ENCODE data around the gene GPR45. TPM values are rescaled to one million over a fixed set of nuclear protein-coding genes. Genes with fewer than 3 reads are reported as not detected.
"Not testable (repeated sequence)": the region's sequence is repeated elsewhere in the genome, so short reads cannot be mapped to it uniquely, and the experiment has no call there.

Gene GPR45
- polyA plus RNA-seq (ENCODE audit: insufficient read length), result not detected

DNA sequence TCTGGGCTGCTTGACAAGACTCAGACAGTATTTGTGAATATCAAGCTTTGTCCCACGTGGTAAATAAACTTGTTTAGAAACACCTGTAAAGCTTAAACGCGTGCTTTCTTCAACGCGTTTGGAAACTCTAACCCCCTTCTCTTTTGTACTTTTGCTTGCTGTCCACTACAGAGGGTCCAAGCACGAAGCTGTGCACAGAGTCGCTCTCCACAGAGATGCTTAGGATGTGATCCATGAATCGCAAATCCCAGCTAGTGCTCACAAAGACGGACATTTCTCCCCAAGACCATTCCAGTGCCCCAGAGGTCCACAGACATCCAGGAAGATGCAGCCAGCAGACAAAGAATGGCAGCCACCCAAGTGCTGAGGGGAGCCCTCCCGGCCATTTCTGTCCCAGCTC is at the start of gene GPR45:
Gene GPR45, plus strand, starts transcription at position 301 of the 400 bp plus-strand sequence. CDS start 116 bp downstream, outside the sequence.
- no peak for DNase-seq (ENCODE audit: low read depth)

DNA sequence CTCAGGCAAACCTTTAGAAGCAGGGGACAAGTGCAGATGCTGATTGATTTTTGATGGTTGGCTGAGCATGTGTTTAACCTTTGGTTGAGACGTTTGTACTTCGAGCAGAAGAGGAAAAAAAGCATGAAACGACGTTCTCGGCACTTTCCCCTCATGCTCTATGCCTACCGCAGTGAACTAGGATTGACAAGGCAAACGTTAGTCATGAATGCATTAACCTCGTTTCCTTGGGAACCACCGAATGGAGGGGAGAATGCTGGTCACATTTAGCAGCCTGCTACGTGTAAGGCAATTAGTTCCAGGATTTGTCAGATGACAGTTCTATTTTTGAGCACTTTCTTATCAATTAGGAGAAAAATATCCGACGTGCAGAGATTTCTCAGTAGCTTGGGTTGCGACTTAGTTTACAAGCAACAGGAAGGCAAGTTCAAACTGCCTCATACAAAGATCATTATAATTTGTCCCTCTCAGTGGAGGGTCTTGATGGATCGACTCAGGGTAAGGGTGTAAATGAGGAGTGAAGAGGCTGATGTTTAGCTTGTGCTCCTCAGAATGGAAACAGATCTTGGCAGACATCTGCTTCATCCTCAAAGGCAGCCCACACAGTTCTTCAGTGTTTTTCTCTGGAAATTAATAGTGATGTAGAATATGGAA is 47.4 kb upstream of the GPR45 start:
- DNase-seq (ENCODE audit: low read depth), result no peak

DNA sequence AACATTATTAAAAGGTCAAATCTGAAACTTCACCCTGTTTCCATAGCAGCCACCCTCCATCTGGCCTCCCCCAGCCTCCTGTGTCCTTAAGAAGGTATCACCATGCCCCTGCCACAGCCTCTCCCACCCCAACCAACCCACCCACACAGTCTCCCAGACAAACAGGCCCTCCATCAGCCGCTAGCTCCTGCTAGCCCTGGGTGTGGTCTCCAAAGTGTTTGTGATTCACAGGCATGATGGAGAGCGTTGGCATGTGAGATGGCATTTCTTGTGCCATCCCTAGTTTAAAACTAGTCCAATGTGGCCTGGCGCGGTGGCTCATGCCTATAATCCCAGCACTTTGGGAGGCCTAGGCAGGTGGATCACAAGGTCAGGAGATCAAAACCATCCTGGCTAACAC is 44.9 kb upstream of the GPR45 start:
- no peak for DNase-seq (ENCODE audit: low read depth)

GRCh38 chr2:105215586-105216192 is 25.9 kb upstream of the GPR45 start:
- no peak for DNase-seq (ENCODE audit: low read depth)

- no peak for DNase-seq (ENCODE audit: low read depth)
Observed at GRCh38 chr2:105220604-105221003, 20.9 kb upstream of the GPR45 start.

DNA sequence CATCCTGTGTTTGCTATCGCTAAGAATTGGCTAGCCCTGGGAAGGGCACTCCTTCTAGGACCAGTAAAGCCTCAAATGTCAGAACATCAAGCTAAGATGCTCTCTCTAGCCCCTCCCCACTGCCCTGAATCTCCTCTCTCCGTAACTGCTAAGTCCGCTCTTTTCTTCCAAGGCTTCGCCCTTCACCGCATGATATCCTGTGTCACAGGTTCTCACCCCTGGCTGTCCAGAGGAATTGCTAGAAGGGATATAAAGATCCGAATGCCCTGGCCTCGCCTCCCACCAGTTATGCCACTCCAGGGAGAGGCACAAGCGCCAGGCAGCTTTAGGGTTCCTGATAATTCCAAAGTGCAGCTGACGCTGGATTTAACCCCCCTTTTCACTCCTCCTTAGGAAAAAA is 17.1 kb upstream of the GPR45 start:
- no peak for DNase-seq (ENCODE audit: low read depth)

DNA sequence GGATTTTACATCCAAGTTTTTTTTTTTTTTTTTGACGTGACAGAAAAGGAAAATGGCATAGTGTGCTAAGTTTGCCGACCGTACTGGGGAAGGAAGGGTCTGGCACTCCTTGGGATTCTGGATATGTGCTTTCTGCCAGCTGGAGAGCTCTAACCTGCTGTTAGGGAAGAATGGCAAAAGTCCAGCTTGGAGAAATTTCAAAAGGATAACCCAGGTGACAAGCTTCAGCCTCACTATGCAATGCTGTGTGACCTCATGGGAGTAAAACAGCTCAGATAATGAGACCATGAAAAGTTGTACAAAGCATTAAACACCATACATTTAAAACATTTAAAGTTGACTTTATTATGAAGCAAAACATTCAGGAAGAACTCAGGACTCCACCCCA is 10.3 kb upstream of the GPR45 start:
- DNase-seq (ENCODE audit: low read depth), result no peak

DNA sequence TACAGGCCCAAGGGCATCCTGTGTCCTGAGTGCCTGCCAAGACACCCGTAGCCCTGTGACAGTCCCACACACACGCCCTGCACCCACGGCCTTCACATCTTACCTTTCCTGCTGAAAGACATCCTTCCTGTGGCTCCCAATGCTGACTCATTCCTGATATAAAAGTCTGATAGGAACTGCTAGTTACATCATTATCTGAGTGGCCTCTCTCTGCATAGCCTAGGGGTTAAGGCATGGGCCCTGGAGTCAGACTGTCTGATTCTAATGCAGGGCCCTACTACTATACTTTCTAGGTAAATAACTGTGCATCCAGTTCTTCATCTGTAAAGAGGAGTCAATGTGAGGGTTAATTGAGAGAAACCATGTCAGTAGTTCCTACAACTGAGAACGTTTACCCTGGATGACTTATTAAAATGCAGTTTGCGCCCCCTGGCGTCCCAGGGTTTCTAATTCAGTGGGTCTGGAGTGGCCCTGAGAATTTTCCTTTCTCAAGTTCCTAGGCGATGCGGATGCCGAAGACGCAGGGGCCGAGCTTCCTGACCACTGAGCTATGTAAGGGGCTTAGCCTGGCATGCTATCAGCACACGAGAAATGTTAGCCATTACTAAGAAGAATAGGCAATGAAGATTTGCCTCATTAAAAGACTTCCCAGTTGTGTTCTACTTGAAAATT is 6.0 kb upstream of the GPR45 start:
- DNase-seq (ENCODE audit: low read depth), result peak; percentile 35

- DNase-seq (ENCODE audit: low read depth), result no peak
Observed at GRCh38 chr2:105236060-105236424, 5.5 kb upstream of the GPR45 start.

DNA sequence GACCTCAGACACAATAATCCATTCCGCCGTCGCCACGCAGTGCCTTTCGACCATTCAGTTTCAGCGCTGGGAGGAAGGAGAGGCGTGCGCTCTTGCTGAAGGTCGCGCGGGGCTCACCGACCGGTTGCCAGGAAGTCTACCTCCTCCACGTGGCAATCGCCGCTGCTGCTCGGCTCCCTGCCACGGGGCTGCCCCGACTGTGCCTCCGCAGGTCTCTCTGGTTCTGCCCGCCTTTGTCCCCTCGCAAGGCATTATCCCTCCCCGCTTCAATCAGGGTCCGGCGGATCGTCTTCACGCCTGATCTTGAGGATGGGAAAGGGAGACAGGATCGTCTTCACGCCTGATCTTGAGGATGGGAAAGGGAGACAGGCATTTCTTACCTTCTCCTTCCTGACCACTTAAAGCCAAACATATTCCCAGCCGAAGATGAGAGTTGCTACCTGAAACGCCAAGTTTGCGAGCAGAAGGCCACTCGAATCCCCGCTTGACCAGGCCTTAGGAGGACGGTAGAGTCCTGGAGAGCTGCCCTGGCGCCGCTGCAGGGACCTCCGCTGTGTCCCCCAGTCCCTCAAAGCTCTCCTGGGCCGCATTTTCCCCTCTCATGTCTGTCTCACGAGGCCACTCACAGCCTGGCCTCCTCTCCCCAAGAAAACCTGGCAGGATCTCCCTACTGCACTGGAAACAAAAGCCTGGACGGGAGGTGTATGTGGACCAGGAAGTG is 4.3 kb upstream of the GPR45 start:
- DNase-seq (ENCODE audit: low read depth), result no peak

DNA sequence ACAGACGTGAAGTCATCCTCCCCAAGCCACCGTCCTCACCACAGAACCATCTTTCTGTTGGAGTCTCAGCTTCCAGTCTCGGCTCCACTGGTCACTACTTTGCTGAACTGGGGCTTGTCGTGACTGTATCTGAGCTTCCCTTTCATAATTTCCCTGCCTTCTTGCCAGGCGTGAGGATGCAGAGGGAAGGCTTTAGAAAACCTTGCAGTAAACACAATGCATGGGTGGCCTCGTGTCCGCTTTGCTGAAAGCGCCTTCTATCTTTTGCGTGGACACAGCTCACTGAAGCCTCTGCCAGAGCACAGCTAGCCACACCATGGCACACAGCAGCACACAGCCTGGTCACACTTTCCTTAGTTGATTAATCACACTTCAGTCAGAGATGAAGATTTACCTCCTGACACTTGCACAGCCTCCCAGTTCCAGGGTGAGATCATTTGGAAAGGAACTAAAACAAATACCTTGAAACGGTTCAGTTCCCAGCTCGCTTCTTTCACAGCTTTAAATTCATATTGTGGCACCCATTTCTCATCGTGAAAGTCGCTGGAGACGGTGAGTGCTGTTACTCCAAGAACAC is 2.8 kb upstream of the GPR45 start:
- no peak for DNase-seq (ENCODE audit: low read depth)

DNA sequence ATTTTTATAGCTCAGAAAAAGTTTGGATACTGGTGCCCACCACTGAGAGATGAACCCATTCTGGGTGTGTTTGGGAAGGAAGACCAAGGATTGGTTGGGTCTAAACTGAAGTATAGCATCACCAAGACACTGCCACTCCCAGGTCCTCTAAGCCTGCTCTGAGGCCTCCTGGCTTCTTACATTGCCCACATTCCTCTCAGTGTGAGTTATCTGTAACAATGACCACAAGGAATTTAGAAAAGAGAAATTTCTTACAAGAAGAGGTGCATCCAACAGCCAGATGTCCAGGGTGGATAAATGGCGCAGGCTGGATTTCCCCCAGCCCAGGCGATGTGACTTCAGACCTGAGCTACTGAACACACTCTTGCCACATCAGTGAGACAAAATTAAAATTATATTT is 1.6 kb upstream of the GPR45 start:
- no peak for DNase-seq (ENCODE audit: low read depth)

- DNase-seq (ENCODE audit: low read depth), result no peak
Observed at GRCh38 chr2:105242286-105242993, 897 bp downstream of the GPR45 start.

DNA sequence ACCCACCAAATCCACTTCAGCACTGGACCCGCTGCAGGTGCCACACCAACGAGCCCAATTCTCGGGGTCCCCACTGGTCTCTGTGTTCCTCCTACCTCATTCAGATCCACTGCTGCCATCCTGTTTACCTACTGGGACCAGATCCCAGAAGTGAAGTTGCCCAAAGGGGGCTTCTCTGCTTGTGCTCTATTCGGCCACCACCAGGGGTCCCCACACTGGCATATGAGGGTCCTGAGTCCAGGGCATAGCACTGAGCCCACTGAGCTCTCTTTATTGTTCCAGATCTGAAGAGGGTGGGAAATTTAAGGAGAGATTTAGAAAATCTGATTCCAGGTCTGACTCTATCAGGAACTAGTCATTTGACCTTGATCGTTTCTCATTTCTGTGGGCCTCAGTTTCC is 2.4 kb downstream of the GPR45 start:
- no peak for DNase-seq (ENCODE audit: low read depth)

GRCh38 chr2:105244451-105244850 is 2.9 kb downstream of the GPR45 start:
- no peak for DNase-seq (ENCODE audit: low read depth)

DNA sequence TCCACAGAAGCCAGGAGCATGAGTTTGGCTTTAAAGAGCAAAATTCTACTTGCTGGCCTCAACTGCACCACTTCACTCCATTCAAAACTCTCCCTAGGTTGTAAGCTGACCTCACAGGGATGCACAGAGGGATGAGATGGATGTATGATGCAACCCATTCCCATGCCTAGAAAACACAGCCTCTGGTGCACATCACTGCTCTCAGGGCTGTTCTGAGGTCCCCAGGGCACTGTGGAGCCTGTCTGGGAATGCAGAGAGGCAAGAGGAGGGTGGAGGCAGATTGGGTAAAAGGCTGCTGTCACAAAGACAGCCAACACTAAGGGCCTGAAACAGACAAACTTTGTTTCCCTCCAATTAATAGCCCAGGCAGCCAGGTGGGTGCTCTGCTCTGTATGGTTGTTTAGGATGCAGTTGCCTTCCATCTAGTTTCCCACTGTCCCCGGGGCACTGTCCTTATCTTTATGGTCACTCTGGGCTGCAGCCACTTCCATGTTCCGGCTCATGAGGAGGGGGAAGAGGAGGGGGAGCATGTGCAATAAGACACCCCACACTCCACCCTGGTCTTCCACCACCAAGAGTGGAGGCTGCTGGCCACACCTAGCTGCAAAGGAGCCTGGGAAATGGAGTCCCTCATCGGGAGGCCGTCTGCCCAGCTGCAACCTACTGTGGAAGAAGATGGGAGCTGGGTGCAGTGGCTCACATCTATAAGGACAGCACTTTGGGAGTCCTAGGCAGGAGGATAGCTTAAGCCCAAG is 7.0 kb downstream of the GPR45 start:
- no peak for DNase-seq (ENCODE audit: low read depth)

- DNase-seq (ENCODE audit: low read depth), result no peak
Observed at GRCh38 chr2:105249181-105249580, 7.6 kb downstream of the GPR45 start.

DNA sequence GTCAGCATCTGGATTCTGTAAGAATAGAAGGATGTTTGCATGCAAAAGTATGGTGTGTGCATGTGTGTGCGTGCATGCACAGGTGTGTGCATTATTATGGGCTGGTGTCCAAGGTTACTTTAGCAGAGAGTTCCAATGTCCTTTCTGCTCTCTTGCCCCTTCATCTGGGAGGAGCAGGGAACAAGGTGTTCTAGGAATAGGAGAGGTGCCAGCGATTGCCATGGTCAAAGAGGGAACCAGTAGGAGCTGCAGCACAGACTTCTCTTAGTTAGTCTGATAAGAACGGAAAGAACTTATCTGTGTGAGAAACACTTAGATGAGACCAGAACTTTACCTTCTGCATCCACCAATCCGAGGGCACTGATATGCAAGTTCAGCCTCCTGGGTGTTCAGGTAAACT is 8.3 kb downstream of the GPR45 start:
- DNase-seq (ENCODE audit: low read depth), result no peak

DNA sequence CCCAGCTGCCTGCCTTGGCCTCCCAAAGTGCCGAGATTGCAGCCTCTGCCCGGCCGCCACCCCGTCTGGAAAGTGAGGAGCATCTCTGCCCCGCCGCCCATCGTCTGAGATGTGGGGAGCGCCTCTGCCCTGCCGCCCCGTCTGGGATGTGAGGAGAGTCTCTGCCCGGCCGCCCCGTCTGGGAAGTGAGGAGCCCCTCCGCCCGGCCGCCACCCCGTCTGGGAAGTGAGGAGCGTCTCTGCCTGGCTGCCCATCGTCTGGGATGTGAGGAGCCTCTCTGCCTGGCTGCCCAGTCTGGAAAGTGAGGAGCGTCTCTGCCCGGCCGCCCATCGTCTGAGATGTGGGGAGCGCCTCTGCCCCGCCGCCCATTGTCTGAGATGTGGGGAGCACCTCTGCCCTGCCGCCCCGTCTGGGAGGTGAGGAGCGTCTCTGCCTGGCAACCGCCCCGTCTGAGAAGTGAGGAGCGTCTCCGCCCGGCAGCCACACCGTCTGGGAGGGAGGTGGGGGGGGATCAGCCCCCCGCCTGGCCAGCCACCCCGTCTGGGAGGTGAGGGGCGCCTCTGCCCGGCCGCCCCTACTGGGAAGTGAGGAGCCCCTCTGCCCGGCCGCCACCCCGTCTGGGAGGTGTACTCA is 9.6 kb downstream of the GPR45 start:
- DNase-seq (ENCODE audit: low read depth), result not testable (repeated sequence)

- DNase-seq (ENCODE audit: low read depth), result no peak
Observed at GRCh38 chr2:105252271-105252670, 10.7 kb downstream of the GPR45 start.

All from forelimb muscle (tissue), 1 donor.